SK-N-SH (cell line): Measurements from ENCODE around the gene LIMK2. TPM values are rescaled to one million over a fixed set of nuclear protein-coding genes. Genes with fewer than 3 reads are reported as not detected.

Experiments
- CTCF ChIA-PET: fragments of 300-600, 350-600 bp; formaldehyde crosslinking; extraction: SDS; loops from one replicate; lab custom pipeline; 2021; lab: Yijun Ruan, JAX
- POLR2A ChIA-PET: fragments of 350-600 bp; sonication (Branson Sonifier 250); formaldehyde crosslinking; extraction: SDS; loops from one replicate; lab custom pipeline; 2020; ENCODE audit warnings: antibody characterized with exemption, inconsistent platforms; lab: Yijun Ruan, JAX
- DNase-seq: peaks from one replicate; pipeline ENCODE4 v3.0.0; 2012
- H2AFZ ChIP-seq: fragments of 200-600 bp; sonication (generic); 2 replicates; pipeline ENCODE4 v1.8.1; 2016; ENCODE audit warnings: antibody characterized with exemption, mild to moderate bottlenecking, low read depth
- H3F3A ChIP-seq: fragments of 200-600 bp; sonication (generic); replicated peaks from 2 replicates; pipeline ENCODE3; 2016; ENCODE audit warnings: antibody characterized with exemption, mild to moderate bottlenecking; ENCODE audit not compliant: insufficient read depth
- H3K27ac ChIP-seq, 2 experiments: fragments of 200-500 bp in 1 of 2; fragments of 200-600 bp in 1 of 2; sonication (Bioruptor generic) in 1 of 2; sonication (generic), shearing (Covaris generic) in 1 of 2; 2 replicates each; pipeline versions ENCODE4 v1.5.1 to v1.6.1; 2014 to 2016; ENCODE audit warnings: low read depth in 2 of 2, inconsistent platforms in 1 of 2, low read length in 1 of 2, mild to moderate bottlenecking in 1 of 2, mixed read lengths in 1 of 2
- H3K27me3 ChIP-seq: fragments of 200-600 bp; sonication (generic), shearing (Covaris generic); 2 replicates; pipeline ENCODE4 v1.6.1; 2016; ENCODE audit warnings: mixed run types; ENCODE audit not compliant: insufficient read depth
- H3K36me3 ChIP-seq, 2 experiments: fragments of 200-500 bp in 1 of 2; fragments of 200-600 bp in 1 of 2; sonication (Bioruptor generic) in 1 of 2; sonication (generic) in 1 of 2; replicated peaks in 1 of 2; 2 replicates each; pipeline versions ENCODE3 to v1.5.1; 2014 to 2016; ENCODE audit warnings: low read length in 1 of 2, mild to moderate bottlenecking in 1 of 2; ENCODE audit not compliant: insufficient read depth in 2 of 2, control insufficient read depth in 1 of 2
- H3K4me1 ChIP-seq, 2 experiments: fragments of 200-500 bp in 1 of 2; fragments of 200-600 bp in 1 of 2; sonication (Bioruptor generic) in 1 of 2; sonication (generic), shearing (Covaris generic) in 1 of 2; 2 replicates each; pipeline versions ENCODE4 v1.5.1 to v1.6.1; 2014 to 2016; ENCODE audit warnings: low read depth in 1 of 2, low read length in 1 of 2, mixed run types in 1 of 2; ENCODE audit not compliant: insufficient read depth in 2 of 2, control insufficient read depth in 1 of 2
- H3K4me2 ChIP-seq: fragments of 200-600 bp; sonication (generic), shearing (Covaris generic); 2 replicates; pipeline ENCODE4 v1.6.1; 2017; ENCODE audit warnings: mixed run types
- H3K4me3 ChIP-seq, 2 experiments: fragments of 200-500 bp in 1 of 2; fragments of 200-600 bp in 1 of 2; sonication (Bioruptor generic) in 1 of 2; sonication (generic), shearing (Covaris generic) in 1 of 2; 2 replicates each; pipeline versions ENCODE4 v1.5.1 to v1.8.1; 2014 to 2016; ENCODE audit warnings: low read depth in 2 of 2, inconsistent platforms in 1 of 2, low read length in 1 of 2, mild to moderate bottlenecking in 1 of 2, mixed read lengths in 1 of 2, moderate library complexity in 1 of 2
- H3K79me2 ChIP-seq: fragments of 200-600 bp; sonication (generic); 2 replicates; pipeline ENCODE4 v1.8.1; 2017; ENCODE audit warnings: mild to moderate bottlenecking; ENCODE audit not compliant: insufficient read depth
- H3K9ac ChIP-seq: fragments of 200-600 bp; sonication (generic); 2 replicates; pipeline ENCODE4 v1.6.1; 2017; ENCODE audit warnings: mixed run types
- H3K9me2 ChIP-seq: fragments of 200-600 bp; sonication (generic); 2 replicates; pipeline ENCODE4 v1.6.1; 2017; ENCODE audit warnings: mixed run types
- H3K9me3 ChIP-seq: fragments of 200-600 bp; sonication (generic); 2 replicates; pipeline ENCODE4 v1.6.1; 2017; ENCODE audit warnings: mixed run types, mild to moderate bottlenecking, moderate library complexity
- H4K20me1 ChIP-seq: fragments of 200-600 bp; sonication (generic); 2 replicates; pipeline ENCODE4 v1.6.1; 2017; ENCODE audit warnings: mild to moderate bottlenecking, mixed run types; ENCODE audit not compliant: insufficient read depth
- CHD2 ChIP-seq: fragments of 150-350 bp; IDR thresholded peaks from 2 replicates; pipeline ENCODE4 v1.6.1; 2018; ENCODE audit warnings: low read length; ENCODE audit not compliant: partially characterized antibody
- CTCF ChIP-seq: fragments of 200-600 bp; sonication (generic); IDR thresholded peaks from 2 replicates; pipeline ENCODE4 v1.6.1; 2017; ENCODE audit warnings: antibody characterized with exemption, mild to moderate bottlenecking, moderate library complexity
- EZH2phosphoT487 ChIP-seq: fragments of 200-600 bp; sonication (generic); IDR thresholded peaks from 2 replicates; pipeline ENCODE4 v1.6.1; 2017; ENCODE audit warnings: low read depth, mixed run types, mild to moderate bottlenecking, antibody characterized with exemption, moderate library complexity, borderline replicate concordance
- FOSL2 ChIP-seq: IDR thresholded peaks from 2 replicates; pipeline ENCODE4 v1.4.0; 2012; ENCODE audit warnings: low read depth, mild to moderate bottlenecking, moderate library complexity, borderline replicate concordance
- FOXM1 ChIP-seq: IDR thresholded peaks from 2 replicates; pipeline ENCODE4 v1.4.0; 2012; ENCODE audit warnings: low read depth, mild to moderate bottlenecking
- GABPA ChIP-seq: IDR thresholded peaks from 2 replicates; pipeline ENCODE4 v1.4.0; 2012; ENCODE audit warnings: low read depth, mild to moderate bottlenecking
- MAX ChIP-seq: IDR thresholded peaks from 2 replicates; pipeline ENCODE4 v1.4.0; 2012; ENCODE audit warnings: low read depth
- MXI1 ChIP-seq: IDR thresholded peaks from 2 replicates; pipeline ENCODE4 v1.6.1; 2012; ENCODE audit warnings: mild to moderate bottlenecking, low read depth, low read length, improper control_type of control experiment
- NFIC ChIP-seq: IDR thresholded peaks from 2 replicates; pipeline ENCODE4 v1.4.0; 2012; ENCODE audit warnings: borderline replicate concordance
- PBX3 ChIP-seq: IDR thresholded peaks from 2 replicates; pipeline ENCODE4; 2012
- POLR2AphosphoS5 ChIP-seq: IDR thresholded peaks from 2 replicates; pipeline ENCODE4 v1.6.1; 2012; ENCODE audit warnings: low read depth, low read length
- RCOR1 ChIP-seq: fragments of 150-350 bp; IDR thresholded peaks from 2 replicates; pipeline ENCODE4 v1.6.1; 2017; ENCODE audit warnings: antibody characterized with exemption, low read length
- REST ChIP-seq: IDR thresholded peaks from 2 replicates; pipeline ENCODE4 v1.6.1; 2012; ENCODE audit warnings: mild to moderate bottlenecking, low read depth, low read length, moderate library complexity
- SIN3A ChIP-seq: IDR thresholded peaks from 2 replicates; pipeline ENCODE4 v1.6.1; 2012; ENCODE audit warnings: low read depth, mild to moderate bottlenecking, low read length, moderate library complexity, borderline replicate concordance
- SMC3 ChIP-seq: IDR thresholded peaks from 2 replicates; pipeline ENCODE4 v1.6.1; 2012; ENCODE audit warnings: low read depth, low read length, improper control_type of control experiment
- TEAD4 ChIP-seq: IDR thresholded peaks from 2 replicates; pipeline ENCODE4 v1.4.0; 2012; ENCODE audit warnings: mild to moderate bottlenecking, borderline replicate concordance; ENCODE audit not compliant: insufficient read depth
- USF2 ChIP-seq: fragments of 150-350 bp; IDR thresholded peaks from 2 replicates; pipeline ENCODE4 v1.6.1; 2017; ENCODE audit warnings: antibody characterized with exemption, low read length, low read depth, borderline replicate concordance
- YY1 ChIP-seq: IDR thresholded peaks from 2 replicates; pipeline ENCODE4 v1.4.0; 2012; ENCODE audit warnings: low read depth, mild to moderate bottlenecking
- ZBTB33 ChIP-seq: IDR thresholded peaks from 2 replicates; pipeline ENCODE4 v1.4.0; 2012; ENCODE audit warnings: low read depth, borderline replicate concordance
- WGBS: methylation state at CpG from one replicate; pipeline ENCODE4 v1.1.6; 2017; ENCODE audit warnings: low lambda C conversion rate; 5-methylcytosine and 5-hydroxymethylcytosine counted together
- polyA plus RNA-seq, 3 experiments: library from polyadenylated mRNA; depleted of rRNA; stranded (reverse); fragments of >200 nt; gene quantifications; 2 replicates each; pipeline ENCODE4 v1.2.3, GENCODE V29; 2012

Gene LIMK2
- polyA plus RNA-seq, 1 of the 3 experiments (the other 2 are of a cell fraction) = 9.8 TPM

GRCh38 chr22:31215018-31215535 lies 3.0 kb downstream of the LIMK2 start:
- Histone ChIP-seq H3K79me2 (peaks cover 77% of the 10 kb centered on the region), H3K9me3 (no peaks in the 10 kb centered on the region), H3K9ac (no peak overlapping the region), H3K27ac (no peak overlapping the region), H4K20me1 (no peaks in the 10 kb centered on the region), H3K27me3 (no peaks in the 10 kb centered on the region), H3K9me2 (no peaks in the 10 kb centered on the region), H3K4me1 (peaks cover 7 to 11% of the 10 kb centered on the region in 2 experiments; a peak in 2 of 4 replicates), H3K4me3 (no peak overlapping the region), H3K4me2 (no peak overlapping the region), H3K36me3 (peaks cover 0 to 9% of the 10 kb centered on the region in 2 experiments), H3F3A (peaks cover 9% of the 10 kb centered on the region), H2AFZ (no peak overlapping the region)
- DNase-seq = no peak
- CTCF ChIA-PET = interaction anchor here (4.1 to 9.1 kb wide), 3 partner anchors 13 to 99 kb away, joined by 22 to 151 read pairs (median 105); no protein-coding TSS in a partner anchor
- 90% methylated on average over 6 of the region's 6 CpGs for WGBS
- POLR2A ChIA-PET = no interaction called here
- no peak for TF ChIP-seq ZBTB33
- no peak for TF ChIP-seq TEAD4
- no peak for TF ChIP-seq FOSL2
- no peak for TF ChIP-seq EZH2phosphoT487
- TF ChIP-seq YY1 = no peak
- TF ChIP-seq NFIC = no peak
- TF ChIP-seq RCOR1 = no peak
- no peak for TF ChIP-seq GABPA
- no peak for TF ChIP-seq CTCF
- TF ChIP-seq SMC3 = no peak
- no peak for TF ChIP-seq POLR2AphosphoS5
- no peak for TF ChIP-seq REST
- no peak for TF ChIP-seq USF2
- TF ChIP-seq MXI1 = no peak
- TF ChIP-seq CHD2 = no peak
- no peak for TF ChIP-seq FOXM1
- TF ChIP-seq SIN3A = no peak
- TF ChIP-seq MAX = no peak
- no peak for TF ChIP-seq PBX3
